H9 (cell line): Measurements from ENCODE around the gene ZNF423. TPM values are rescaled to one million over a fixed set of nuclear protein-coding genes. Genes with fewer than 3 reads are reported as not detected.
A peak's percentile ranks its signal among the peaks of the same experiment; 100 is the strongest.

ENCODE experiments used
- DNase-seq: peaks from one replicate; pipeline ENCODE4 v3.0.0-alpha.2; 2017
- H2AFZ ChIP-seq: one replicate; pipeline ENCODE4 v1.6.1; 2013; ENCODE audit warnings: mild to moderate bottlenecking, low read length, control low read depth, moderate library complexity
- H2AK5ac ChIP-seq: 2 replicates; pipeline ENCODE4 v1.6.1; 2013; ENCODE audit warnings: low read length, control low read depth, mixed read lengths; ENCODE audit not compliant: insufficient read length
- H2BK120ac ChIP-seq: one replicate; pipeline ENCODE4 v1.6.1; 2013; ENCODE audit warnings: low read depth, mild to moderate bottlenecking, low read length, control low read depth, inconsistent platforms; ENCODE audit not compliant: poor library complexity, severe bottlenecking
- H2BK12ac ChIP-seq: 2 replicates; pipeline ENCODE4 v1.6.1; 2013; ENCODE audit warnings: low read length, control low read depth, mixed read lengths, low read depth; ENCODE audit not compliant: insufficient read length
- H2BK15ac ChIP-seq: 2 replicates; pipeline ENCODE4 v1.6.1; 2013; ENCODE audit warnings: low read depth, low read length, control low read depth
- H2BK20ac ChIP-seq: one replicate; pipeline ENCODE4 v1.6.1; 2013; ENCODE audit warnings: low read depth, mild to moderate bottlenecking, low read length, control low read depth, inconsistent platforms; ENCODE audit not compliant: poor library complexity, severe bottlenecking
- H2BK5ac ChIP-seq: 2 replicates; pipeline ENCODE4 v1.6.1; 2013; ENCODE audit warnings: low read length, control low read depth, mixed read lengths; ENCODE audit not compliant: insufficient read length
- H3K14ac ChIP-seq: 2 replicates; pipeline ENCODE4 v1.6.1; 2013; ENCODE audit warnings: low read length, control low read depth; ENCODE audit not compliant: insufficient read depth
- H3K18ac ChIP-seq: 2 replicates; pipeline ENCODE4 v1.6.1; 2013; ENCODE audit warnings: low read depth, mild to moderate bottlenecking, mixed read lengths, low read length, control low read depth; ENCODE audit not compliant: insufficient read length
- H3K23ac ChIP-seq: 2 replicates; pipeline ENCODE4 v1.6.1; 2013; ENCODE audit warnings: low read length, control low read depth, mixed read lengths, low read depth; ENCODE audit not compliant: insufficient read length
- H3K23me2 ChIP-seq: 2 replicates; pipeline ENCODE4 v1.6.1; 2013; ENCODE audit warnings: low read depth, mild to moderate bottlenecking, mixed read lengths, low read length, control low read depth; ENCODE audit not compliant: insufficient read length, poor library complexity, severe bottlenecking
- H3K27ac ChIP-seq: 2 replicates; pipeline ENCODE4 v1.5.1; 2013; ENCODE audit warnings: low read length, control low read depth, mixed read lengths, low read depth; ENCODE audit not compliant: insufficient read length
- H3K27me3 ChIP-seq: 2 replicates; pipeline ENCODE4 v1.6.1; 2013; ENCODE audit warnings: low read length, control low read depth, inconsistent platforms; ENCODE audit not compliant: insufficient read depth
- H3K4ac ChIP-seq: 2 replicates; pipeline ENCODE4 v1.6.1; 2013; ENCODE audit warnings: low read depth, mild to moderate bottlenecking, control low read depth, inconsistent platforms, low read length, moderate library complexity
- H3K4me1 ChIP-seq: 2 replicates; pipeline ENCODE4 v1.6.1; 2013; ENCODE audit warnings: low read length, control low read depth, inconsistent platforms; ENCODE audit not compliant: insufficient read depth
- H3K4me2 ChIP-seq: 2 replicates; pipeline ENCODE4 v1.6.1; 2013; ENCODE audit warnings: low read length, control low read depth, mixed read lengths; ENCODE audit not compliant: insufficient read length, insufficient read depth
- H3K56ac ChIP-seq: 2 replicates; pipeline ENCODE4 v1.6.1; 2013; ENCODE audit warnings: low read depth, mild to moderate bottlenecking, mixed read lengths, low read length, control low read depth; ENCODE audit not compliant: insufficient read length
- H3K79me1 ChIP-seq: 2 replicates; pipeline ENCODE4 v1.6.1; 2013; ENCODE audit warnings: low read depth, mild to moderate bottlenecking, moderate library complexity, low read length, control low read depth, inconsistent platforms; ENCODE audit not compliant: insufficient read depth, poor library complexity, severe bottlenecking
- H3K79me2 ChIP-seq: 2 replicates; pipeline ENCODE4 v1.6.1; 2013; ENCODE audit warnings: low read length, control low read depth, inconsistent platforms; ENCODE audit not compliant: insufficient read depth
- H3K9ac ChIP-seq: 2 replicates; pipeline ENCODE4 v1.6.1; 2013; ENCODE audit warnings: low read length, control low read depth, mixed read lengths; ENCODE audit not compliant: insufficient read length; ENCODE audit errors: extremely low read depth
- H3K9me3 ChIP-seq: one replicate; pipeline ENCODE4 v1.6.1; 2013; ENCODE audit warnings: low read depth, low read length, inconsistent platforms; ENCODE audit not compliant: control insufficient read depth
- H3T11ph ChIP-seq: one replicate; pipeline ENCODE4 v1.6.1; 2013; ENCODE audit warnings: mild to moderate bottlenecking, low read length, control low read depth, inconsistent platforms
- H4K20me1 ChIP-seq: one replicate; pipeline ENCODE4 v1.6.1; 2013; ENCODE audit not compliant: control insufficient read depth, insufficient read length, insufficient read depth
- H4K5ac ChIP-seq: 2 replicates; pipeline ENCODE4 v1.6.1; 2013; ENCODE audit warnings: low read depth, mild to moderate bottlenecking, mixed read lengths, low read length, control low read depth; ENCODE audit not compliant: insufficient read length
- H4K8ac ChIP-seq: replicated peaks from 2 replicates; pipeline ENCODE4 v1.6.1; 2013; ENCODE audit warnings: low read length, control low read depth, mixed read lengths, low read depth; ENCODE audit not compliant: insufficient read length
- H4K91ac ChIP-seq: 2 replicates; pipeline ENCODE4 v1.6.1; 2013; ENCODE audit warnings: low read depth, mild to moderate bottlenecking, moderate library complexity, mixed read lengths, low read length, control low read depth; ENCODE audit not compliant: insufficient read length
- H3K27ac Mint-ChIP-seq, 3 experiments: 2 replicates in 2 of 3; 3 replicates in 1 of 3; pipeline ENCODE4 v1.8.0; 2020 to 2021; ENCODE audit warnings: mixed read lengths in 3 of 3, mild to moderate bottlenecking in 1 of 3, moderate library complexity in 1 of 3
- H3K27me3 Mint-ChIP-seq: 2 replicates; pipeline ENCODE4 v1.8.0; 2021; ENCODE audit warnings: low read depth, mild to moderate bottlenecking, moderate library complexity, mixed read lengths
- H3K36me3 Mint-ChIP-seq, 3 experiments: 2 replicates in 2 of 3; 3 replicates in 1 of 3; pipeline ENCODE4 v1.8.0; 2020 to 2021; ENCODE audit warnings: low read depth in 3 of 3, mixed read lengths in 3 of 3; ENCODE audit not compliant: insufficient read depth in 1 of 3
- H3K4me1 Mint-ChIP-seq, 2 experiments: 2 replicates each; pipeline ENCODE4 v1.8.0; 2020; ENCODE audit warnings: mixed read lengths in 2 of 2
- H3K4me3 Mint-ChIP-seq, 2 experiments: 2 replicates in 1 of 2; 3 replicates in 1 of 2; pipeline ENCODE4 v1.8.0; 2020 to 2021; ENCODE audit warnings: mild to moderate bottlenecking in 2 of 2, mixed read lengths in 2 of 2, moderate library complexity in 1 of 2
- H3K9me3 Mint-ChIP-seq, 2 experiments: 2 replicates in 1 of 2; 3 replicates in 1 of 2; pipeline ENCODE4 v1.8.0; 2020; ENCODE audit warnings: mild to moderate bottlenecking in 2 of 2, mixed read lengths in 2 of 2, moderate library complexity in 1 of 2
- CTCF ChIP-seq: fragments of 200-600 bp; sonication (generic); conservative IDR thresholded peaks from 3 replicates; pipeline ENCODE4 v1.8.0; 2021; ENCODE audit warnings: antibody characterized with exemption, mild to moderate bottlenecking
- WGBS: extraction: QIAGEN DNeasy Blood & Tissue Kit; methylation state at CpG from one replicate; pipeline ENCODE4 v1.1.7; 2013; ENCODE audit warnings: missing lambda C conversion rate, low lambda C conversion rate, mixed read lengths; ENCODE audit not compliant: insufficient read length; ENCODE audit errors: extremely low coverage; 5-methylcytosine and 5-hydroxymethylcytosine counted together
- total RNA-seq: library from RNA; stranded (reverse); gene quantifications from 2 replicates; pipeline ENCODE4 v1.2.1, GENCODE V29; 2021

Gene ZNF423
- total RNA-seq, 1 experiment from 2014 or later = 51.5 TPM

- H2BK12ac ChIP-seq = no peak overlapping the region
- H3K23me2 ChIP-seq = no peaks in the 10 kb centered on the region
- no peak overlapping the region for H4K5ac ChIP-seq
- no peak overlapping the region for H3K4ac ChIP-seq
- no peak overlapping the region for H3K56ac ChIP-seq
- no peak overlapping the region for H3K23ac ChIP-seq
- H3K79me2 ChIP-seq = no peaks in the 10 kb centered on the region
- no CpG with 5 or more reads among the region's 4 CpGs for WGBS
- H3K79me1 ChIP-seq = no peaks in the 10 kb centered on the region
- no peak overlapping the region for H2BK20ac ChIP-seq
- H3K18ac ChIP-seq = no peak overlapping the region
- H3K4me1 Mint-ChIP-seq = peaks cover 3 to 9% of the 10 kb centered on the region in 2 experiments; a peak in 1 of 4 replicates
- H3K27me3 Mint-ChIP-seq = no peaks in the 10 kb centered on the region
- H2BK5ac ChIP-seq = no peak overlapping the region
- H3T11ph ChIP-seq = no peak overlapping the region
- 0 out of 7 replicates have a peak overlapping the region, but pooled peaks of 1 of the 3 experiments have one; percentile 11 for H3K27ac Mint-ChIP-seq
- H2AFZ ChIP-seq = no peak overlapping the region
- no peak overlapping the region for H3K27ac ChIP-seq
- no peak overlapping the region for H3K4me2 ChIP-seq
- no peak overlapping the region for H2BK15ac ChIP-seq
- H3K36me3 Mint-ChIP-seq = peaks cover 20 to 38% (median 24%) of the 10 kb centered on the region in 3 experiments
- no peak overlapping the region; a peak in 1 of 5 replicates for H3K4me3 Mint-ChIP-seq
- no peak overlapping the region for H4K8ac ChIP-seq
- H3K9me3 ChIP-seq = no peaks in the 10 kb centered on the region
- TF ChIP-seq CTCF = no peak
- H3K9ac ChIP-seq = no peak overlapping the region
- no peak overlapping the region for H4K91ac ChIP-seq
- DNase-seq = peak; percentile 21
- no peaks in the 10 kb centered on the region for H3K27me3 ChIP-seq
- H4K20me1 ChIP-seq = no peaks in the 10 kb centered on the region
- H2BK120ac ChIP-seq = no peak overlapping the region
- H3K9me3 Mint-ChIP-seq = peaks cover 0 to 4% of the 10 kb centered on the region in 2 experiments; a peak in 2 of 5 replicates
- no peak overlapping the region for H2AK5ac ChIP-seq
- H3K14ac ChIP-seq = no peak overlapping the region
- H3K4me1 ChIP-seq = no peaks in the 10 kb centered on the region
These were observed 223.1 kb downstream of the ZNF423 start for GRCh38 chr16:49632795-49633184.
